ENCODE measurements around the gene KCNN3. TPM values are rescaled to one million over a fixed set of nuclear protein-coding genes. Genes with fewer than 3 reads are reported as not detected.

KCNN3 gene
- polyA plus RNA-seq, 4 donors, result 2.3 to 6.3 (median 2.8) TPM

DNA sequence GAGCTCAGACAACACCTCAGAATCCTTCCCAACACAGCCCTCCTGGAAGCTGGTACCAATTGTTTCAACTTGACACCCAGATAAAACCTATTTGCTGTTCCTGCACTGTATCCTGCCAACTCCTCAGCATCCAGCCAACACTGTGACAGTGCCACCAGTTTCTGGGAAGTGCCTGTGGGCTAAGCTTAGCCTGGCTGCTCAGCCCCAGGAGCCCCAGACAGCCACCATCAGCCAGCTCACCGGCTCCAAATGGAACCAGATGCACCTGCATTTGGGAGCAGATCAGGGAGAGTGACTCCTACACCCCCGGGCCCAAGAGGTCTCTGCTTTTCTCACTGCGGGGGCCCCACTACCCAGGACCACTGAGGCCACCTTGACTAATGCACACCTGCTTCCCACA, 24.9 kb downstream of the KCNN3 start:
- DNase-seq (ENCODE audit: low read depth in 4 of 4, low spot score in 3 of 4), result no peak

DNA sequence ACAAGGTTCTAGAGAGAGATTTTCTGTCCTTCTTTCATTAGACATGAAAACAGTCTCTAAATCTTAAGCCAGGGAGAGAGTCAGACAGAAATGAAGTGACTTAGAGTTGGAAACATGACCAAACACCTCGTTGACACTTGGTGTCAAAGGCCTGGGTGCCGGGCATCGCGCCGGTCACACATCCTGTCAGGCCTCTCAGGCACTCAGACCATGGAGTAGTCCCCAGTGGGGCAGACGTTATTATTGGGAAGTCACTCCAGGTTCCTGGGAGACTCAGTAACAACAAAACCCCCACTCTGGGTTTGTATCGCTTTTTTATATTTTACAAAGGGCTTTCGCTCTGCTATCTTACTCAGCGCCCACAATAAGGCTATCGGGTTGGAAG, 25.8 kb downstream of the KCNN3 start:
- DNase-seq (ENCODE audit: low read depth in 4 of 4, low spot score in 3 of 4), result no peak

- DNase-seq (ENCODE audit: low read depth in 4 of 4, low spot score in 3 of 4), result no peak
Observed at GRCh38 chr1:154843636-154844296, 26.3 kb downstream of the KCNN3 start.

DNA sequence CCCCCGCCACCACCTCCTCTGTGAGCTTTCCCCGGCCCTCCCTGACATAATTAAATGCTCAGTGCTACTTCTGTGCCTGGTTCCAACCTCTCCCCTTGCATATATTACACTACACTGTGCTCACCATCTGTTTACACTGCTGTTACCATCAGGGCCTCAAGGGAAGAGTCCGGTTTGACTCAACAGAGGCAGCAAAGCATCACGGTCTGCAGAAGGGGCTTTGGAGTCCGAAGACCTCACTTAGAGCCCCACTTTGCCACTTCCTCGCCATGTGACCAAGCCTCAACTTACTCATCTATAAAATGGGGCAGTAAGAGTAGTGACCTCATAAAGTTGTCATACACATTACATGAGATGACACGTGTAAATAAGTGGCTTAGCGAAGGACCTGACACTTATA, 27.4 kb downstream of the KCNN3 start:
- DNase-seq (ENCODE audit: low read depth in 4 of 4, low spot score in 3 of 4), result no peak

DNA sequence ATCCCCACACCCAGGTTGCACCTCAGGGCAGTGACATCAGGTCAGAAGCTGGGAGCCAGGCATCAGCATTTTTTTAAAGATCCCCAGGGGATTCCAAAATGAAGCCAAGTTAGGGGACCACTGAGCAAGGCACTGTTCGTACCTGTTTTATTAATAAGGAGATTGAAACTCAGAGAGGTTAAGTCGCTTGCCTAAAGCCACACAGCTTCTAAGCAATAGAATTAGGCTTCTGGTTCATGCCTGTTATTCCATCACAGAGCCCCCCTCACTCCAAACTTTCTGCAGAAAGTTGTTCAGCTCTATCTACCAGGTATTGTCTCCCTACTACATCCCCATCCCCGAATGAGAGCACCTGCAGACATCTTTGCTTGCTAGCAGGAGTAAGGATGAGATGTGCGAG, 28.7 kb downstream of the KCNN3 start:
- no peak for DNase-seq (ENCODE audit: low read depth in 4 of 4, low spot score in 3 of 4)

DNA sequence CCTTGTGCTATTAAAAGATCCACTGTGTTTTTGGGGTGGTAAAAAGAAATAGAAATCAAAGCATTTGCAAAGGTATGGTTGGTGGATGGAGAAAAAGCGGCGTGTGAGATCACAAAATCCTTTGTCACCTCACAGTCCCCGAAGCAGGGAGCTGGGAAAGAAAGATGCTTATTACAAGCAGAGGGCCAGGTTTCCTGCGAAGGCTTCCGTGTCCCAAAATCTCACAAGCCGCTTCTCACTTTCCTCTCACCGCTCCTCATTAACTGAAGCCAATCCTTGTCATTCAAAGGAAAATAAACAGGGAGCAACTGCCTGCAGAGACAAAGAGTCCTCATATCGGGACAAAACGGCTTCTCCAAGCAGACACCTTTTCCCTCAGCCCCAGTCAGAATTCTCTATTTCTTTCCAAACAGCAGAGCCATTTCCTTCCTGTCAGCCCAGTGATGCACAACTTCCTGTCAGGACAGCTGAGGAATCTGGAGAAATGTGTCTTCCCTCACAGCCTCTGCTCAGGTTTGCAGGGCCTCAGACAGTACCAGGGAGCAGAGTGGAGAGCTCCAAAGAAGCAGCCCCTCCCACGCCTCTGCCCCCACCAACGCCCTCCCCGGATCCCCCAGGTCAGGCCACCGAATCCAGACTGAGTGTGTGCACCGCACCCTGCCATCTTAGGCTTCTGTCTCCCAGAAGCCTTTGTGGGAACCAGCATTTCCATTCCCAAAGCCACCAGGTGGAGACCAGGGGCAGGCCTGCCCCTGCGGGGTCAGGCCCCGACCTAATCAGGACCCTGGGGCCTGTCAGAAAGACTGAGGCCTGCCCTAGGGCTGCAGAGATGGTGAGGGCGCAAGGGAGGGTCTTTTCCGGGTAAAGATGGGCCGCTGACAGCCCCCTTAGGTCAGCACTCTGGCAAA, 29.6 kb downstream of the KCNN3 start:
- peak in 3 of 4 donors; percentile 45 to 52 (median 51) for DNase-seq (ENCODE audit: low read depth in 4 of 4, low spot score in 3 of 4)

DNA sequence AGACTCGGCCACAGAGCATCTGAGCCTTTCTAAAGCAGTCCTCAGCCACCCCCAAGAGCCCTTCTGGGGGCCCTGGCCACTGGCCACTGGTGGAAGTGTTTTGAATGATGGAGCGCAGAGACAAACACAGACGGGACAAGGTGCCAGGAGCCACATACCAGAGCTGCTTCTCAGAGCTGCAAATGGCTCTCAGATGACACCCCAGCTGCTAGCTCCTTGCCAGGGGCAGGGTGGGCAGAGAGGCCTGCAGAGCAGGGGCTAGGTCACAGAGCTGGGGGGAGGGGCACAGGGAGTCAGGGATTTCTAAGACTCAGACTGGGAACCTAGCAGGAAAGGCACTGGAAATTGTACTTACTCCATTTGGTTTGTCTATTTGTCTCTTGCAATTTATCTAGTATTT, 30.4 kb downstream of the KCNN3 start:
- DNase-seq (ENCODE audit: low read depth in 4 of 4, low spot score in 3 of 4), result no peak

DNA sequence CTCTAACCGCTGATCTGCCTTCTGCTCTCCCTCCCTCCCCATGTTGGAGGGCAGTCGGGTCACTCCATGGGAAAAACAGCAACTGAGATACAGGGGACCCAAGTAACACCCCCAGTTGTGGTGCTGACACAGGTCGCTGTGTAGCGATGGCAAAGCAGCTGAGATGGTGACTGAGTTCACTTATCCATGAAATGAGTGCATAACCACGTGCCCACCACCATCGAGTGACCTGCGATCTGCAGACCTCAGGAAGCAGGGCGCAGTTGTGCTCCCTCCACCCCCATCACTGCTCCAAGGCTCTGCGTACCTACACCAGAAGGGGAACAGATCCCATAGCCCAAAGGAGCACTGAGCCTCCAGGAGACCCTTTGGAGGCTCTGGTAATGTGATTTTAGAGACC, 31.1 kb downstream of the KCNN3 start:
- no peak for DNase-seq (ENCODE audit: low read depth in 4 of 4, low spot score in 3 of 4)

- DNase-seq (ENCODE audit: low read depth in 4 of 4, low spot score in 3 of 4), result no peak
Observed at GRCh38 chr1:154838461-154838860, 31.6 kb downstream of the KCNN3 start.

DNA sequence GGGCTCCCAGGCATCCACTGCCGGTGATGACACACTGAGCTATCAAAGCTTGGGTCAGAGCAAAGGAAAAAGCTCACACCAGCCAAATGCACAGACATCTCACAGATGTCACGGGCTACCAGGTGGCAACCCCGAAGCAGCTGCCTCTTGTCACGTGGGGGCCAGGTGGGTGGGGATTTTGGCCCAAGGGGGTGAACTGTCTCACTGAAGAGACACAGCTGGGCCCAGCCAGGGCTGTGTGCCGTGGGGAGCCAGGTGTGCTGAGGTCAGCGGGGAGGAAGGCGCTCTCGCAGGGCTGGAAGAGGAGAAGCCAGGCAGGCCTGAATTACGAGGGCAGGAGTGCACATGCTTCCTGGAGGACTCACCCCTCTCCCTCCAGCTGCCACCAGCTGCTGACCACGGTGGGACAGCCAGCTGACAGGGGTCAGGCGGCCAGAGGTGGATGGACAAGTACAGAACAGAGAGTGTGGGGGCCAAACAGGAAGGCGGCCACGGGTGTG, 32.4 kb downstream of the KCNN3 start:
- peak; percentile 38 to 65 (median 50) for DNase-seq (ENCODE audit: low read depth in 4 of 4, low spot score in 3 of 4)

- DNase-seq (ENCODE audit: low read depth in 4 of 4, low spot score in 3 of 4), result no peak
Observed at GRCh38 chr1:154837034-154837671, 32.9 kb downstream of the KCNN3 start.

GRCh38 chr1:154835531-154836324, 34.4 kb downstream of the KCNN3 start:
- DNase-seq (ENCODE audit: low read depth in 4 of 4, low spot score in 3 of 4), result no peak

DNA sequence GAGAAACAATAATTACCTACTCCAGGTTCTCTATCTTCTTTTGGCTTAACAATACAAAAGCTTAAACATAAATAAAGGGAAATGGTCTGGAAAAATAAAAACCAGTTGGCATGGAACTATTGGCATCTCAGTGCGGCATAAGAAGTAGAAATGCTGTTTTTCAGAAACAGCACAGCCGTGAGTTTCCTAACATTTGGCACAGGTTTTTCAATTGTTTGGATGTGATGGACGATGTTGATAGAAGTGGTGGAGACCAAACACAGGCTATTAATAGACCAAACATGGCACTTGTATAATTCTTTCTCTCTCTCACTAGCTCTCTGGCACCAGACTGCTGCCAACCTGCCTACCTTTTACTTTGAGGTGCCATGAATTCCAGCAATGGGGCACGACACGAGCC, 36.2 kb downstream of the KCNN3 start:
- DNase-seq (ENCODE audit: low read depth in 4 of 4, low spot score in 3 of 4), result no peak

- no peak for DNase-seq (ENCODE audit: low read depth in 4 of 4, low spot score in 3 of 4)
Observed at GRCh38 chr1:154833209-154833608, 36.9 kb downstream of the KCNN3 start.

GRCh38 chr1:154832384-154832783, 37.7 kb downstream of the KCNN3 start:
- DNase-seq (ENCODE audit: low read depth in 4 of 4, low spot score in 3 of 4), result no peak

GRCh38 chr1:154831462-154831861, 38.6 kb downstream of the KCNN3 start:
- DNase-seq (ENCODE audit: low read depth in 4 of 4, low spot score in 3 of 4), result no peak

GRCh38 chr1:154829062-154829461, 41.0 kb downstream of the KCNN3 start:
- DNase-seq (ENCODE audit: low read depth in 4 of 4, low spot score in 3 of 4), result no peak

DNA sequence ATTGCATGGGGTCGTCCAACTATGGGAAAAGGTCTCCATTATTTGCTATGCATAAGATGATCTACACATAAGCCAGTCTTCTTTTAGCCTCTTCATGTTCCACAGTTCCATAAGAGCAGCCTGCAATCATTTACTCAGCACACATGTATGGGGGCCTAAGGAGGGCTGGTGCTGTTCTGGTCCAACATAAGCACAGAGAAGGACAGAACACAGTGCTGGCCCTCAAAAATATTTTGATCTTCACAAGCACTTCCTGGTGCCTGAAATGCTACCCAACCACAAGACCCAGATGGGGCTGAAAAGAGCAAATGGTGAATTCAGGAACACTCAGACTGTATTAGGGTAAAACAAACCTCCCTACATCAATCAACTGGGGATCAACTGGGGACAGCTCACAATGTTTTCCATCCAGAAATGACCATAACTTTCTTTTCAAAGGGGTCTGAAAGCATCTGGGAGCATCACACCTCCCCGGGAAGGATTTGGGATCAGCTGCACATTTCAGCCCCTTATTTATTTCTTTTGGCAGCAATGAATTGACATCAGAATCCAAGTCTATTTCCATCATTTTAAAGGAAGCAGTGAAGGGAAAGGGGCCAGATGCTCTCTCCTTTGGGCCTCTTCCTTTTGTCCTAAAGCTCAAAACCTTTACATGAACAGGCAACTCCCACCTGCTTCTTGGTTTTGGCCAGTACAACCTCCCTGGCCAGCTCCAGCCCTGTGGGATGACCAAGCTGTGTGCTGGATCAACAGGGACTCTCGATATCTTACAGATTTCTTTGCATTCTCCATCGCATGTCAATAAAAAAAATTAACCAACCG, 45.7 kb downstream of the KCNN3 start:
- DNase-seq (ENCODE audit: low read depth in 4 of 4, low spot score in 3 of 4), result no peak

GRCh38 chr1:154822717-154823116, 47.4 kb downstream of the KCNN3 start:
- DNase-seq (ENCODE audit: low read depth in 4 of 4, low spot score in 3 of 4), result no peak

DNA sequence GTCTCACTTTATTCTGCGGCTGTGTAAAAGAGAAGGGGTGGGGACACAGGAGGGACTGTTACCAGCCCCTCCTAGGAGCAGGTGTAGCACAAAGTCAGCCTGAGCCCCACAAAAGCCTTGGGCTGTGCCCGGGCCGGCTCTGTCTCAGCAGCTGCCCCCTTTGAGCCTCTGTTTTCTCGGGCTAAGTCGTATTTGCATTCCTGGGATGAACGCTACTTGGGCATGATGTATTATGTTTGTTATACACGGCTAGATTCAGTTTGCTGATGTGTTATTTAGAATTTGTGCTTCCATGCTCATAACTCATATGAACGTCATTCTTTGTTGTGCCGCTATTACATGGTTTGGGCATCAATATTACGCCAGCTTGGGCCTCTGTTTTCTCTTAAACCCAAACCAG, 47.8 kb downstream of the KCNN3 start:
- DNase-seq (ENCODE audit: low read depth in 4 of 4, low spot score in 3 of 4), result no peak
